GM21825 (cell line): Measurements from ENCODE around the gene GPR137B.
"Not testable (repeated sequence)": the region's sequence is repeated elsewhere in the genome, so short reads cannot be mapped to it uniquely, and the experiment has no call there.

ENCODE experiments used
- ATAC-seq: cut with Tn5 transposase; IDR thresholded peaks from one replicate; pipeline ENCODE4 v1.9.1; 2021; ENCODE audit warnings: mild to moderate bottlenecking, moderate library complexity; ENCODE audit not compliant: unreplicated experiment

Gene GPR137B

GRCh38 chr1:236160540-236161127 lies 18.3 kb downstream of the GPR137B start:
- no peak for ATAC-seq

GRCh38 chr1:236161230-236161629 lies 18.9 kb downstream of the GPR137B start:
- ATAC-seq: no peak

GRCh38 chr1:236161755-236162154 lies 19.4 kb downstream of the GPR137B start:
- not testable (repeated sequence) for ATAC-seq

- no peak for ATAC-seq
These were observed 21.3 kb downstream of the GPR137B start for GRCh38 chr1:236163463-236164153.

- no peak for ATAC-seq
These were observed 21.9 kb downstream of the GPR137B start for GRCh38 chr1:236164273-236164672.

GRCh38 chr1:236165238-236165981 lies 23.1 kb downstream of the GPR137B start:
- no peak for ATAC-seq

- ATAC-seq: no peak
These were observed 23.7 kb downstream of the GPR137B start for GRCh38 chr1:236166041-236166440.

- no peak for ATAC-seq
These were observed 24.8 kb downstream of the GPR137B start for GRCh38 chr1:236167154-236167553.

GRCh38 chr1:236167578-236167977 lies 25.2 kb downstream of the GPR137B start:
- no peak for ATAC-seq

- no peak for ATAC-seq
These were observed 26.5 kb downstream of the GPR137B start for GRCh38 chr1:236168716-236169429.

- no peak for ATAC-seq
These were observed 29.8 kb downstream of the GPR137B start for GRCh38 chr1:236172041-236172579.

- ATAC-seq: no peak
These were observed 30.9 kb downstream of the GPR137B start for GRCh38 chr1:236173174-236173767.

GRCh38 chr1:236175642-236176336 lies 33.5 kb downstream of the GPR137B start:
- peak; percentile 78 for ATAC-seq

- no peak for ATAC-seq
These were observed 34.3 kb downstream of the GPR137B start for GRCh38 chr1:236176337-236177336.

GRCh38 chr1:236179634-236180033 lies 37.3 kb downstream of the GPR137B start:
- no peak for ATAC-seq

- no peak for ATAC-seq
These were observed 38.7 kb downstream of the GPR137B start for GRCh38 chr1:236181059-236181458.

- ATAC-seq: no peak
These were observed 43.3 kb downstream of the GPR137B start for GRCh38 chr1:236185687-236186086.

- ATAC-seq: not testable (repeated sequence)
These were observed 44.1 kb downstream of the GPR137B start for GRCh38 chr1:236186471-236186870.

GRCh38 chr1:236188084-236188483 lies 45.7 kb downstream of the GPR137B start:
- not testable (repeated sequence) for ATAC-seq
